IPS-11a (cell line): ENCODE results near the gene SPAG7.

ENCODE experiments used
- H3K4me3 ChIP-seq: one replicate; pipeline ENCODE4 v1.5.1; 2013; ENCODE audit warnings: low read depth, low read length, control low read depth

SPAG7 gene

DNA sequence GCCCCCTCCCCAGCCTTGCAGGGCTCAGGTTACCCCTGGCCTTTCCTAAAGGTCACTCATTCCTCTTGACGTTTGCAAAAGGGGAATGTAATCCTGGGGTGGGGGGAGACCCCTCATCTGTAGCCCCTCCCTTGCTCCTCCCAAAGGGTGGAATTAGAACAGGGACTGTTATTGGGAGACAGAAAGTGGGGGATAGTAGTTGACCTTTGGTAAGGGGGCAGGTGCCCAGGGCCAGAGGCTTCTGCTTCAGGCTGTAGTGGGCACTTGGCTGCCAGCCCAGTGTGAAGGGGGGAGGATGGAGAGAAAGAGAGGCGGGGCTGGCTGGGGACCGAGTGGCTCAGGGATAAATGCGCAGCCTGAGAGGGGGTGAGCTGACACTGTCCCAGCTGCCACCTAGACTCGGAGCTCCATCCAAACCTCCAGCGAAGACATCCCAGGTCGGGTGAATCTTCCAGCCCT, 16.8 kb downstream of the SPAG7 start, which contains the start of gene ENO3:
Gene ENO3, plus strand, starts transcription at position 374 of the 459 bp plus-strand sequence. CDS start 711 bp downstream, outside the sequence.
- H3K4me3 ChIP-seq: peak within 1 kb of the TSS; percentile 67

- H3K4me3 ChIP-seq: peak overlapping the region; percentile 67
Measured at GRCh38 chr17:4950075-4950745, 17.4 kb downstream of the SPAG7 start.

DNA sequence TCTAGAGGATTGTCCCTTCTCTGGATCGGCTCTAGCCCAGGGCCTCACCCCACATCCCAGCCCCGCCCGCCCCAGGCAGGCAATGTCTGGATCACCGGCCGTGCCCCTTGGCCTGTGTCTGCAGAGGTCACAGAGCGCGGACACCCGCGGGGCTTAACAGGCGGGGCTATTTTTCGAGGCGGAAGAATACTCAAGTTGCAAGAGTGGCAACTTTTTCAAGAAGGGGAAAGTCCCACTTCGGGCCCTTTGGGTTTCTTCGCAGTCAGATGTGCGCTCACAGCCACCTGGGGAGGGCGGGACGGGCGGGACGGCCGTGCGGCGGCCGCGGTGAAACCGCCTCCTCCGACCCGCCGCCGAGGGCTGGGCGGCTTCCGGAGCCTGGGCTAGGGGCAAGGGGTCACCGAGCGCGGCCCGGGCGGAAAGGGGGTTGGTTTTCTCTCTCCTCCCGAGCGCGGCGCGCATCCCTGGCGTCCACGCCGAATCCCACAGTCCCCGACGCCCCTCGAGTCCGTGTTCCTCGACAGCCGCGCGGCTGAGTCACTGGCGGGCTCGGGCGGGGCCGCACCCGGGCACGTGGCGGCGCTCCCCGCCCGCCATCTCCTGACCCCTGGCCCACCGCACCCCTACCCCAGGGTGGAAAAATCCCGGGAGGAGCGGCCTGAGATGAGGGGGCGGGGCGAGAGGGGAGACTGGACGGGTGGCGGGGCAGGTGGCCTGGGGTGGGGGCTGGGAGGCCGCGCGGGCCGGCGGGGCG, 18.1 kb downstream of the SPAG7 start:
- H3K4me3 ChIP-seq: peak overlapping the region; percentile 98

DNA sequence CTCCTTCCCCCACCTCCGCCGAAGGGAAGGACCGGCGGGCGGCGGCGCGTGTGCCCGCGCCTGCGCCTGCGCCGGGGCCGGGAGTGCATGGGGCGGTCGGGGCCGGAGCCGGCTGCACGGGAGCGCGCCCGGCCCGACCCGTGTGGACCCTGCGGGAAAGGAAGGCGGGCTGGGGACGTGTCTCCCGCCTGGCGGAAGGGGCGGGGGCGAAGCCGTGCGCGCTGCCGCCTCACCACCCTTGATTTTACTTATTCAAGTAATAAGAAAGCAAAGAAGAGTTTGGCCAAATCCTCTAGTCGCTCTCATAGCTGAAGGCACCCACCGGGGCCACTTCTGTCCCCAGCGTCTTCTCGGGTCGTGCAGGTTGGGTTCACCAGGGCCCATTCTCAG, 18.7 kb downstream of the SPAG7 start:
- peak overlapping the region; percentile 98 for H3K4me3 ChIP-seq

DNA sequence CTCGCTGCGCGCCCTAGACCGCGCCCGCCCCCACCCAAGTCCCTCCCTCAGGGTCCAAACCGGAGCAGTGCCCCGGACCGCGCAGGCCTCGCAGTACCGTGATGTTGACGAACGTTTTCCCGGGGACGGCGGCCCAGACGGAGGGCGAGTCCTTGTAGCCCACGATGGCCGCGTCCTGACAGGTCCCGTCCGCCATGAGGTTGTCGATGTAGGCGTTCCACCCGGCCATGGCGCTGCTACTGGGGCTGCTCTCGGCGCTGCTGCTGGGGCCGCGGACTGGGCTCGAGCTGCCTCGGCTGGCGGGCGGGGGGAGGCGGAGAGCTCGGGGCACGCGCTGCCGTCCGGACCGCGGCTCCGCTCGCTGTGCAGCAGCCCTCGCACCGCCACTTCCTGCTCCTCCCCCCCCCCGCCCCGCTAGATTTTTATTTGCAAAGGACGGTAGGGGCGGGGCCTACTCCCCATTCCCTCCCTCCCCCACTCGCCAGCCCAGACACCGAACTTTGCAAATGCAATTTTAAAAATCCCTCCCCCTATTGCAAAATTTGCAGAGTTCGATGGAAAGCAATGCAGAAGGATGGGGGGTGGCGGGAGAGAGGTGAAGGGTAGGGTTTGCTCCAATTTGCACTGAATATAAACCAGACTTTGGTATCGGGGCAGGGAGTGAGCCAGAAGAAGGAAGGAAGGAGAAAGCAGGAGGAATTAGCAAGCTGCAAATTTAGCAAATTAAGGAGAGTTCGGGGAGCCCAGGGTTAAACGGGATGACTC, 19.3 kb downstream of the SPAG7 start, which contains the start of gene PFN1:
Gene PFN1, minus strand, starts transcription at position 365 of the 765 bp plus-strand sequence. Its CDS starts 136 bp downstream, at position 229.
- peak within 1 kb of the TSS; percentile 98 for H3K4me3 ChIP-seq

DNA sequence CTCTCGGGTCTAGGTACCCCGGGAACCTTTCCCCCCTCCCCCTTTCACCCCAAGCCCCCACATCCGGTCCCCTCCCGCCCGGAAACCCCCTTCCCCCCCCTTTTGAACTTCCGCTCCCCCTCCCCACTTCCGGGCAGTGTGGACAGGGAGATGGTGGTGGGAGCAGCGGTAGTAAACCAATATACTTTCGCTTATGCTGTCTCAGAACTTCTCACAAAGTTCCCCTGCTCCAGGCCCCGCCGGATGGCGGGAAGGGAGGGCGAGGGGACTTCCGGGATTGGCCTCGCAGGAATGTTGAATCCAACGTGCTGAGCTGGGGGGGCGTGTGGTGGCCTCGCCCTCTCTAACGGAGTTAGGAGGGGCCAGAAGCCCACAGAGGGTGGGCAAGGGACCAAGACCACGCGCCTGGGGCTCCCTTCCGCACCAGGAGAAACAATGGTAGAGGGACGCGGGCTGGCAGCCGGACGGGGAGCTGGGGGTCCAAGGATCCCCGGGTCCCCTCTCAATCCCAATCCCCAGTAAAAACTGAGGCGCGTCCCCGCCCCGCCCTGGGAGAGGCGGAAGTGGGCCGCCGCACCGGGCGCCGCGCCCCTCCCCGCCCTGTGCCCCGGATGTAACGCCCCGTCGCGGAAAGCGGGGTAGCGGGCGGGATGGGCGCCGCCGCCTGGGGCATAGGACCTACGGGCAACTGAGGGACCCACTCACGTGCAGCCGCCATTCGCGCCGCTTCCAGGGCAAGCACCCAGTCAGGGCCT, 20.0 kb downstream of the SPAG7 start:
- peak overlapping the region; percentile 98 for H3K4me3 ChIP-seq

- H3K4me3 ChIP-seq: peak overlapping the region; percentile 98
Measured at GRCh38 chr17:4947010-4947410, 20.6 kb downstream of the SPAG7 start.

DNA sequence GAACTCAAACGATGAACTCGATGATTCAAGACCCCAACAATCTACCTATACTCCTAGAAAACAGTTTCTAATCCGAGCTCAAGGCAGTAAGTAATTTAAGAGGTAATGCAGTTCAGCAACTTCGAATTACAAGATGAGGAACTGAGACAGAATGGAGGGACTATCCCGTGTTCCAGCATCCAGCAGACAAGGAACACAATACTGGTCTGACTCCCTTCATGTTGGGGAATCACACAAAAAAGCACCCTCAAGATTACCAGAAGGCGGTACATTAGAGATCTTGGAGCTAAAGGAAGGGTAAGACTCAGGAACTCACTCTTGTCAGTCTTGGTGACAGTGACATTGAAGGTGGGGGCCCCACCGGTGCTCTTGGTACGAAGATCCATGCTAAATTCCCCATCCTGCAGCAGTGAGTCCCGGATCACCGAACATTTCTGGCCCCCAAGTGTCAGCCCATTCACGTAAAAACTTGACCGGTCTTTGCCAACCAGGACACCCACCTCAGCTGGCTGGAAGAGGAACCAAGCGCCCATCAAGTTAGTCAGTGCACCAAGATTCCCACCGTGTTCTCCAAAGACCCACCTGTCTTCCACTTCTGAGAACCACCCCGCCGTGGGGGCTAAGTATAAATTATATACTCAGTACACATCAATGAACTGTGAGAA, 21.2 kb downstream of the SPAG7 start:
- H3K4me3 ChIP-seq: peak overlapping the region; percentile 98

DNA sequence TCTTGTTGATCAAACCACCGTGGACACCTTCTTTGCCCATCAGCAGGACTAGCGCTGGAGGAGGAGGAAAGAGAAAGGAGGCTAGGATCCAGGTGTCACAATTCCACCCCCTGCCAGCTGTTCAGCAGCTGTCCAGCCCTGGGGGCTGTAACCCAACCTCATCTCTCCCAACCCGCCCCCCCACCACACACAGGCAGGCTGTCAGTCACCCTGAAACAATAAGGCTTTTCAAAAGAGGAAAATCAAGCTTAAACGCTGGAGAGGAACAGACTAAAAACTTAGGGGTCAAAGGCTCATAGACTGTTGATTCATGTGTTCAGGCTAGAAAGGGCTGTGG, 21.7 kb downstream of the SPAG7 start:
- H3K4me3 ChIP-seq: no peak overlapping the region

- no peak overlapping the region for H3K4me3 ChIP-seq
Measured at GRCh38 chr17:4945176-4945943, 22.3 kb downstream of the SPAG7 start.

DNA sequence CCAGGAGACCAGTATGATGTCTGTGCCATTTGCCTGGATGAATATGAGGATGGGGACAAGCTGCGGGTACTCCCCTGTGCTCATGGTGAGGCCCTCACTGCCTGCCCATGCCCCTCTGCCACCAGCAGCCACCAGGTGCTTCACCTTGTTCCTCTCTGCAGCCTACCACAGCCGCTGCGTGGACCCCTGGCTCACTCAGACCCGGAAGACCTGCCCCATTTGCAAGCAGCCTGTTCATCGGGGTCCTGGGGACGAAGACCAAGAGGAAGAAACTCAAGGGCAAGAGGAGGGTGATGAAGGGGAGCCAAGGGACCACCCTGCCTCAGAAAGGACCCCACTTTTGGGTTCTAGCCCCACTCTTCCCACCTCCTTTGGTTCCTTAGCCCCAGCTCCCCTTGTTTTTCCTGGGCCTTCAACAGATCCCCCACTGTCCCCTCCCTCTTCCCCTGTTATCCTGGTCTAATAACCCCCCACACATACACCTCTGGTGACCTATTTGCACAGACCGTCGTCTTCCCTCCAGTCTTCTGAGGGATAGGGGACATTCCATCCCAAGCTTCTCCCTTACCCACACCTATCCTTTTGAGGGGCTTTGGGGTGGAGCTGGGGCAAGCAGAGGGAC, 23.0 kb downstream of the SPAG7 start:
- H3K4me3 ChIP-seq: no peak overlapping the region

DNA sequence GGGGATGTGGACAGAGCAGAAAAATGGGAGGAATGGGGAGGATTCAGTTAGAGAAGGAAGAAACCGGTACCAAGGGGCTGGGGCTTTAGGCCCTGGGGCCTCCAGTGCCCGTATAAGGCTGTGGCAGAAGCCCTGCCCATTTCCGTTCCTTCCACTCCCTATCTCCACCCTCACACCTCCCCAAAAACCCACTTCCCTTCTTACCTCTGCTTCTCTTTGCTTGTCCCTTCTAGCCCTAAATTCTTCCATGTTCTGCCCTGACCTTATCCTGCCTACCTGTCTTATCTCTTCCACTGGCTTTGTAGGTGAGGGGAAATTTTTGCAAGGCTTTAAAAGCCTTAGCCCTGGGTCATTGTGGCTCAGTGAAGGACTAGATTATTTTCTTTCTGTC, 23.5 kb downstream of the SPAG7 start:
- H3K4me3 ChIP-seq: no peak overlapping the region

DNA sequence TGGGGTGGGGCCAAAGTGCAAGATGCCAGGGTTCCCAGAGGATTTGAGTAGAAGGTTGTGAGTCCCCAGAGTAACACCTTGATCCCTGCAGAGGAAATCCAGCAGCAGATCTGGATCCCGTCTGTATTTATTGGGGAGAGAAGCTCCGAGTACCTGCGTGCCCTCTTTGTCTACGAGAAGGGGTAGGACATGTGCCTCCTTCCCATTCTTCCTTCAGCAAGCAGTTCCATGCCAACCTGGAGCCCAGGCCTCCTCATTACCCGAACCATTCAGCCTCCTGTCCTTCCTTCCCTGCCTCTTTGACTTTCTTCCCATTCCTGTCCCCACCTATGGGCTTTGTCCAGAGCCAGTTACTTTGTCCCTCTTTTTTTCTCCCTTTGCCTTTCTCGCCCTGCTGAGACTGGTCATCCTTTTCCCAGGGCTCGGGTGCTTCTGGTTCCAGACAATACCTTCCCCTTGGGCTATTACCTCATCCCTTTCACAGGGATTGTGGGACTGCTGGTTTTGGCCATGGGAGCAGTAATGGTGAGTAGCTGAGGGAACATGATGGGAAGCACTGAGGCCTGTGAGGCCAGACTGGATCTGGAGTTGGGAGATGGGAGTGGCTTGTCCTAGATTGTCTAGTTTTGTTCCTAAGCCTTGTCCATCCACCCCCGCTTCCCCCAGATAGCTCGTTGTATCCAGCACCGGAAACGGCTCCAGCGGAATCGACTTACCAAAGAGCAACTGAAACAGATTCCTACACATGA, 24.7 kb downstream of the SPAG7 start:
- no peak overlapping the region for H3K4me3 ChIP-seq

DNA sequence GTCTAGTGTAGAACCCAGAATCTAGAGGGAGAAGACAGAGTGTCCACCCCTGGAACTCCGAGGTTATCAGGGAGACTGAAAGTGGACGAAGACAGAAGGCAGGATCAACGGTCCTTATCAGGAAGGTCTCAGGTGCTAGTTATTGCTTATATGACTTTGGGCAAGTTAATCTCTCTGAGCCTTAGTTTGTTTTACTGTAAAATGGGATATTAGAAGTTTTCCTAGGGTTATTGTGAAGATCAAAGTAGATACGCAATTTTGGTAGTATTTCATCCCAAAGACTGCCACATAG, 26.4 kb downstream of the SPAG7 start:
- peak overlapping the region; percentile 95 for H3K4me3 ChIP-seq

- peak overlapping the region; percentile 95 for H3K4me3 ChIP-seq
Measured at GRCh38 chr17:4940555-4941318, 26.9 kb downstream of the SPAG7 start.

DNA sequence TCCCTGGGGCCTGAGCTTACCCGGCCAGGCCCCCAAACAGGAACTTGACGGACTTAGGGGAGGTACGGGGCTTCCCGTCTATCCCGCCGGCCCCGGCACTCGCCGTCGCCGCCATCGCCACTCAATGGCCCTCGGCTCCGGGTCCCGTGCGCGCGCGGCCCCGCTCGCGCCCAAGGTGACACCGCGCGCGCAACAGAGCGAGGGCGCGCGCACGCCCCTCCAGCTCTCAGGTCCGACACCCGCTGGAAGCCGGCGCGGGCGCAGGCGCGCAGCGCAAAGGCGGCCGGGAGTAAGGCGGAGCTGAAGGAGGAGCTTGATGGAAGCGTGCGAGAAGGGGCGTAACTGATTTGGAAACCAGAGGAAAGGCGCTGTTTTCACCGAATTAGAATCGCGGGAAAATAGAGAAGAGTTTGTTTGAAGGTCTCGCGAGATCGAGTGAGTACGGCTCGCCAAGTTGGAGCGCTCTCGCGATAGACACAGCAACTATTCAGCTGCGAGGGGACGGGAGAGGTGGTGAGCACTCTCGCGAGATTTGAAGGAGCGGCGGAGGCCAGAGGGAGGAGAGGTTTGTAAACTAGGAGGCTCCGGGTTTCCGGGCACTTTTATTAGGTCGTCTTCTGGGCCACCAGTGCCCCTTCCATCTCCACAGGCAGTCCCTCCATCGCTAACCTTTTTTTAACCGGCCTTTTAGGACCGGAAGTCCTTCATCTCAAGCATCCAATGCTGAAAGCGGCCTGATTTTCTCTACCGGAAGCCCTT, 27.6 kb downstream of the SPAG7 start, which contains the start of the genes RNF167 and SLC25A11:
Gene RNF167, plus strand, starts transcription at position 473 of the 759 bp plus-strand sequence. CDS start 642 bp downstream, outside the sequence.
Gene SLC25A11, minus strand, starts transcription at position 251 of the 759 bp plus-strand sequence. Its CDS starts 136 bp downstream, at position 115.
- H3K4me3 ChIP-seq: peak within 1 kb of the TSS; percentile 95

GRCh38 chr17:4939546-4939795, 28.1 kb downstream of the SPAG7 start:
- peak overlapping the region; percentile 95 for H3K4me3 ChIP-seq
